GM18499 (cell line): ENCODE results near the gene LIMS1.
"Not testable (repeated sequence)": the region's sequence is repeated elsewhere in the genome, so short reads cannot be mapped to it uniquely, and the experiment has no call there.

Experiments used
- ATAC-seq: cut with Tn5 transposase; IDR thresholded peaks from one replicate; pipeline ENCODE4 v1.9.1; 2021; ENCODE audit warnings: moderate number of reproducible peaks; ENCODE audit not compliant: insufficient read depth, unreplicated experiment

LIMS1 gene

GRCh38 chr2:108583903-108584520, 49.7 kb downstream of the LIMS1 start:
- peak; percentile 69 for ATAC-seq

GRCh38 chr2:108585436-108585835, 51.2 kb downstream of the LIMS1 start:
- ATAC-seq: no peak

- no peak for ATAC-seq
These were observed 51.8 kb downstream of the LIMS1 start for GRCh38 chr2:108586116-108586515.

GRCh38 chr2:108586631-108587030, 52.4 kb downstream of the LIMS1 start:
- ATAC-seq: no peak

GRCh38 chr2:108587621-108588020, 53.4 kb downstream of the LIMS1 start:
- no peak for ATAC-seq

GRCh38 chr2:108588070-108588668, 53.9 kb downstream of the LIMS1 start:
- ATAC-seq: no peak

GRCh38 chr2:108589372-108589771, 55.1 kb downstream of the LIMS1 start:
- no peak for ATAC-seq

- ATAC-seq: no peak
These were observed 55.5 kb downstream of the LIMS1 start for GRCh38 chr2:108589781-108590180.

- no peak for ATAC-seq
These were observed 56.9 kb downstream of the LIMS1 start for GRCh38 chr2:108591163-108591562.

GRCh38 chr2:108593547-108594098, 59.4 kb downstream of the LIMS1 start:
- no peak for ATAC-seq

GRCh38 chr2:108594132-108594981, 60.1 kb downstream of the LIMS1 start:
- ATAC-seq: peak; percentile 98

GRCh38 chr2:108594982-108595464, 60.8 kb downstream of the LIMS1 start:
- ATAC-seq: no peak

- ATAC-seq: not testable (repeated sequence)
These were observed 61.5 kb downstream of the LIMS1 start for GRCh38 chr2:108595771-108596170.

- ATAC-seq: not testable (repeated sequence)
These were observed 63.0 kb downstream of the LIMS1 start for GRCh38 chr2:108597105-108597744.

GRCh38 chr2:108601199-108601598, 66.9 kb downstream of the LIMS1 start:
- not testable (repeated sequence) for ATAC-seq

GRCh38 chr2:108602422-108602821, 68.2 kb downstream of the LIMS1 start:
- ATAC-seq: no peak

- ATAC-seq: no peak
These were observed 69.9 kb downstream of the LIMS1 start for GRCh38 chr2:108604196-108604595.

- peak; percentile 50 for ATAC-seq
These were observed 71.7 kb downstream of the LIMS1 start for GRCh38 chr2:108605947-108606346.

GRCh38 chr2:108607706-108608301, 73.5 kb downstream of the LIMS1 start:
- ATAC-seq: no peak

- no peak for ATAC-seq
These were observed 76.8 kb downstream of the LIMS1 start for GRCh38 chr2:108611021-108611420.
